Panc1 (cell line): ENCODE measurements around the gene MAP2K5.

ENCODE experiments used
- CTCF ChIP-seq: fragments of 450-650 bp; IDR thresholded peaks from 2 replicates; pipeline ENCODE4 v1.5.1; 2017; ENCODE audit warnings: mild to moderate bottlenecking
- POLR2AphosphoS5 ChIP-seq: IDR thresholded peaks from 2 replicates; pipeline ENCODE4 v1.6.1; 2012; ENCODE audit warnings: mild to moderate bottlenecking, low read depth, low read length, moderate library complexity
- TCF7L2 ChIP-seq: IDR thresholded peaks from 2 replicates; pipeline ENCODE4 v1.6.1; 2011; ENCODE audit warnings: mild to moderate bottlenecking, low read depth, low read length, inconsistent platforms
- TF ChIP-seq, protein P1 (sequence below), 2 experiments: IDR thresholded peaks; 2 replicates each; pipeline ENCODE4 v1.6.1; 2011 to 2012; ENCODE audit warnings: low read depth in 2 of 2, control low read depth in 1 of 2, low read length in 1 of 2, mild to moderate bottlenecking in 1 of 2, moderate library complexity in 1 of 2; ENCODE audit not compliant: insufficient read depth in 1 of 2

- no peak for TF ChIP-seq CTCF
- TF ChIP-seq POLR2AphosphoS5: no peak
- TF ChIP-seq, protein P1, sequence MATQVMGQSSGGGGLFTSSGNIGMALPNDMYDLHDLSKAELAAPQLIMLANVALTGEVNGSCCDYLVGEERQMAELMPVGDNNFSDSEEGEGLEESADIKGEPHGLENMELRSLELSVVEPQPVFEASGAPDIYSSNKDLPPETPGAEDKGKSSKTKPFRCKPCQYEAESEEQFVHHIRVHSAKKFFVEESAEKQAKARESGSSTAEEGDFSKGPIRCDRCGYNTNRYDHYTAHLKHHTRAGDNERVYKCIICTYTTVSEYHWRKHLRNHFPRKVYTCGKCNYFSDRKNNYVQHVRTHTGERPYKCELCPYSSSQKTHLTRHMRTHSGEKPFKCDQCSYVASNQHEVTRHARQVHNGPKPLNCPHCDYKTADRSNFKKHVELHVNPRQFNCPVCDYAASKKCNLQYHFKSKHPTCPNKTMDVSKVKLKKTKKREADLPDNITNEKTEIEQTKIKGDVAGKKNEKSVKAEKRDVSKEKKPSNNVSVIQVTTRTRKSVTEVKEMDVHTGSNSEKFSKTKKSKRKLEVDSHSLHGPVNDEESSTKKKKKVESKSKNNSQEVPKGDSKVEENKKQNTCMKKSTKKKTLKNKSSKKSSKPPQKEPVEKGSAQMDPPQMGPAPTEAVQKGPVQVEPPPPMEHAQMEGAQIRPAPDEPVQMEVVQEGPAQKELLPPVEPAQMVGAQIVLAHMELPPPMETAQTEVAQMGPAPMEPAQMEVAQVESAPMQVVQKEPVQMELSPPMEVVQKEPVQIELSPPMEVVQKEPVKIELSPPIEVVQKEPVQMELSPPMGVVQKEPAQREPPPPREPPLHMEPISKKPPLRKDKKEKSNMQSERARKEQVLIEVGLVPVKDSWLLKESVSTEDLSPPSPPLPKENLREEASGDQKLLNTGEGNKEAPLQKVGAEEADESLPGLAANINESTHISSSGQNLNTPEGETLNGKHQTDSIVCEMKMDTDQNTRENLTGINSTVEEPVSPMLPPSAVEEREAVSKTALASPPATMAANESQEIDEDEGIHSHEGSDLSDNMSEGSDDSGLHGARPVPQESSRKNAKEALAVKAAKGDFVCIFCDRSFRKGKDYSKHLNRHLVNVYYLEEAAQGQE (IDR thresholded peaks at IDR 0.05; ENCODE audit: insufficient read depth in 1 of 2, low read depth in 2 of 2, low read length in 1 of 2): no peak
- no peak for TF ChIP-seq TCF7L2
These were observed 27.4 kb upstream of the MAP2K5 start for GRCh38 chr15:67515090-67515489.
